ENCODE results near the gene TBRG4.

TBRG4 gene

DNA sequence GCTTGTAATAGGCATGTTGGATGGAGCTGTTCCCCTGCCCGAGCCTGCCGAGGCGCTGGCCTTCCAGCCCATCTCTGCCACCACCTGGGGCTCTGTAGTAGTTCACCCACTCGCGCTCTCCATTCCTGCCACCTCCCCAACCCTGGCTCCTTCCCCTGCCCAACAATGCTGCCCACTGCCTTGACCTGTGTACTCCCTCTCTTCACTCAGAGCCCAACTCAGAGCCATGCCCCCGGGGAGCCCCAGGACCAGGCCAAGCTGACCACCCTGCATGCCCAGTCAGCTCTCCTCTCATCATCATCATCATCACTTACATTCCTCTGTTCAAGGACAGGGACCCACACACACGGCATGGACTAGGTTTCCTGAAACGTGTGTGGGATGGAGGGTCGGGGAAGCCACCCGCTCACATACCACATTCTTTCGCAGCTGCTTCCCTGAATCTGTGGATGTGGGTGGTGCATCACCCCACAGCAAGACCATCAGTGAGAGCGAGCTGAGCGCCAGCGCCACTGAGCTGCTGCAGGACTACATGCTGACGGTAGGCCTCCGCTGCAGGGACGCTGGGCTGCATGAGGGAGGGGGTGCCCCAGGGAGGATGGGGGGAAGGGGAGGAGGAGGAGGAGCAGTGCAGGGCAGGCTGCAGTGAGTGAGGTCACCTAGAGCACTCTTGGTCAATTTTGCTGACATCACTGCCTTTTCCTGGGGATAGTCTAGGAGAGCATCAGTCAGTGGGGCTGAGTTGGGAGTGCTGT is 38.3 kb downstream of the TBRG4 start:
- no peak for DNase-seq

DNA sequence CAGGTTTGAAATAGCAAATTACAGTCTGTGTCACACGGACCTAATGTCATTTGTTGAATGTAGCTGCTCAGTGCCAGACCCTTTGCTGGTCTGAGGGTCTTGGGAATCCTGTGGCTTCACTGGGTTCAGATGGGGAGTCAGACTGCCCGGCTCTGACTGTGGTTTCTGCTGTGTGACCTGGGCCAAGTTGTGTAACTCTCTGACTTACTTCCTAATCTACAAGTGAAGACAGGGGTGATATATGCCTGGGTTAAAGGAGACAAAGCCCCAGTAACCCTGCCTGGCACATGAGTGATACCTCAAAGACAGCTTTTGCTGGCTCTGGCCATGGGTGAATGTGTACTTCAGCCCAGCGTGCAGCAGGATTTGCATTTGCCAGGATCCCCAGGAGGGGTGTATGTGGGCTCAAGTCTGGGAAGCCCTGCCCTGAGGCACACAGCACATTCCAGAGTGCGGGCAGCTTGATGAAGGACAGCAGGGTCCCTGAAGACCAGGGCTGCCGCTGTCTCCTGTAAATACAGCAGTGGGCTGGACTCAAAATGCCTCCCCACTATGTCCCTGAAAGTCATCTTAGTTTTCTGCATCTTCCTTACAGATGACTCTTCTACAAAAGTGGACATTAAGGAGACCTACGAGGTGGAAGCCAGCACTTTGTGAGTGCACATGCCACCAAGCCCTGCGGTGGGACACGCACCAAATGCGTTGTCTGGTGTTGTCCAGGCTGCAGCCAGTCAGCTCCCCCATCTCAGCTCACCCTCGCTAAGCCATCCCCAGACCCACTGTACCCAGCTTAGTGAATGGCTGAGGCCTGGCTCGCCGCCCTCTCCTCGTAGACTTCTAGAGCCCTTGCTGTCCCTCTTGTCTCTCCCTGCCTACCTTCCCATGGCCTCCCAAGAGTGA is 39.1 kb downstream of the TBRG4 start:
- no peak for DNase-seq

DNA sequence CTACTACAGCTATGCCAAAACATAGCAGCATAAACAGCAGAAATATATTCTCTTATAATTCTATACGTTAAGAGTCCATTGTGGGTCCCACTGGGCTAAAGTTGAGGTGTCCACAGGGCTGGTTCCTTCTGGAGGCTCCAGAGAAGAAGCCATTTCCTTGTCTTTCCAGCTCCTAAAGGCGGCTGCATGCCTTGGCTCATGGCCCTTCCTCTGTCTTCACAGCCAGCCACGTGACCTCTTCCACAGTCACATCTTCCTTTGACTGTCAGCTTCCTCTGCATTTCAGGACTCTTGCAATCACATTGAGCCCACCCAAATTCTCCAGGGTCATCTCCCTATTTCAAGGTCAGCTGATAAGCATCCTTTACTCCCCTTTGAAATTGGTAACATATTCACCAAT is 40.0 kb downstream of the TBRG4 start:
- no peak for DNase-seq

DNA sequence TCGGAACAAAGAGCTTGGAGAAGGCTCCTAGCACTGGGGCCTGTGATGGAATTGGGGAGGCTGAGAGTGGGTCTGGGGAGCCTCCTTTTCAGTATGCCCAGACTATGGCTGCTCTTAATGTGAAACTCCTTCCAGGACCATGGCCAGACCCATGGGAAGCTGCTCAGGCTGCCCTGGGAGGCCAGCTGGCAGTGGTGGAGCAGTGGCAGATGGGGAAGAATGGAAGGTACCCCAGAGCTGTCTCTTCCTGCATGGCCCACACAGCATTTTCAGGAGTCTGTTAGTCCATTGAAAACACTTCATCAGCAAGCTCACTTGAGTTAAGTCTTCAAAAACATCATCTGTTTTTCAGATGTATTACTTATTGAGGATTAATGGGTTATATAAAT is 41.2 kb downstream of the TBRG4 start:
- DNase-seq: no peak

DNA sequence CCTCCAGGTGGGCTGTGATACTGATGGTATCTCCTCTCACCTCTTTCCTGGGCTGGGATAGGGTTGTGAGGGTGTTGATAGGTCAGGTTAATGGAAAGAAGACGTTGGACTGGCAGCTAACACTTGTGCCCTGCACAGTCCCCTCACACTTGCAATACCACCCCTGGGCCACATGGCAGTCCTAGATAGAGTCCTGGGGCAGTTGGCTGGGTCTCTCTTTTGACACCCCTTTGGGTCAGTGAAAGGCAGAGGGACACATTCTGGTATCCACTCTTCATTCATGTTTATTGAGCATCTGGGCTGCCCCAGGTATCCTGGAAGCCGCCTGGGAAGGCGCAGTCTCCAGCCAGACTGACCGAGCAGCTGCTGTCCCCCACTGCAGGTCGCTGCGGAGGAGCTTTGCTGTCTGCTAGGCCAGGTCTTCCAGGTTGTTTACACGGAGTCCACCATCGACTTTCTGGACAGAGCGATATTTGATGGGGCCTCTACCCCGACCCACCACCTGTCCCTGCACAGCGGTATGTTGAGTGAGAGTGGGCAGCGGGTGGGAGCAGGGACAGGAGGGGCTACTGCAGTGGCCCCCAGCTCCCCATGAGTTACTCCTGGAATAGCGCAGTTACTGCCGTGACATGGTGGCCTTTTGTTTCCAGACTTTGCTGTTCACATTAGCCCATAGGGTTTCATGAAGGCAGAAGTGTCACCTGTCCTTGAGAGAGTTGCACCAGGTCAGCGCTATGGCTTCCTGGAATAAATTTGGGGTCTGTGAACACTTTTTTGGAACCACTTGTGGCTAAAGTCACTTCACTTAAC is 41.8 kb downstream of the TBRG4 start:
- no peak for DNase-seq

DNA sequence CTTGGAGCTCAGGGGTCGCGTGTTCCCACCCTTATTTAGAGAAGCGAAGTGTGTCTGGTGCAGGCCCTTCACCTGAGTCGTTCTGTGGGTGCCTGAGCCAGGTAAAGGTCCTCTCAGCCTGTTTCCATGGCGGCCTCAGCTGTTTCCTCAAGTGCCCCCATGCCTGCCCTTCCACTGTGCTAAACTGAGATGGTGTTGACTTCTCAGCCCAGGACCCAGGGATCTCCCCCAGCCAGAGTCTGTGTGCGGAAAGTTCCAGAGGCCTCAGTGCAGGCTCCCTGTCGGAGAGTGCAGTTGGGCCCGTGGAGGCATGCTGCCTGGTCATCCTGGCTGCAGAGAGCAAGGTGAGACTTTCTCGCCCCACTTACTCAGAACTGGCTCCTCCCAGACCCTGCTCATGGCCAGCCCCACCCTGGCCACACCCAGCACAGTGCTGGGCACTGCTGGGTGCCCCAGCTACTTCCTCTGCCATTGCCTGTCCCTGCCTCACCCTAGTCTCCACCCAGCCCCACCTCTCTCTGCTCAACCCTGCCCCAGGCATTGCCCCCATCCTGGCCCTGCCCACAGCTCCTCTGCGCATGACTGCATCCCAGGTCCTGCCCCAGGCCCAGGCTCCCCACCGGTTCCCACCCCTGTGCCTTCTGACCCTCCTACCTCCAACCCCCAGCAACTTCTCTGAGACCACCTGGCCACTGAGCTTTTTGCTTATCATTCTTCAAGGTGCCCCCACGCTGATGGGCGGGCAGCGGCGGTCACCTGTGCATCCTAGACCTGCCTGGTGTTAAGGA is 43.1 kb downstream of the TBRG4 start:
- no peak for DNase-seq

DNA sequence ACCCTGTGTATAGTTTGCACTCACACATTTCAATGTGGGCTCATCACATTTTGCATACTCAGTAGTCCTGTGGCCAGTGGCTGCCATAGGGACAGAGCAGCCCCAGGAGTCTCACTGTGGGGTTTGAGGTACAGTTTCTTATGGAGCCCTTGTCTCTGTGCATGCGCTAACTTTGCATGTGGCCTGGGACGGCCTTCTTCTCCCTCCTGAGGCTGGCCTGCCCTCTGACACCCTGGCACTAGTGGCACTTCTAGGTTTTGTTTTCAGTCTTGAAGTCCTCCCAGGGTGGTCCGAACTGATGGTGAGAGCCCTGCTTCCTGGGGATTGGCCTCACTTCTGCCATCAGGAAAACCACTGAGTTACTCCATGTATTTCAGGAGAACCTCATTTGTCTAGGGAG is 43.9 kb downstream of the TBRG4 start:
- DNase-seq: no peak

DNA sequence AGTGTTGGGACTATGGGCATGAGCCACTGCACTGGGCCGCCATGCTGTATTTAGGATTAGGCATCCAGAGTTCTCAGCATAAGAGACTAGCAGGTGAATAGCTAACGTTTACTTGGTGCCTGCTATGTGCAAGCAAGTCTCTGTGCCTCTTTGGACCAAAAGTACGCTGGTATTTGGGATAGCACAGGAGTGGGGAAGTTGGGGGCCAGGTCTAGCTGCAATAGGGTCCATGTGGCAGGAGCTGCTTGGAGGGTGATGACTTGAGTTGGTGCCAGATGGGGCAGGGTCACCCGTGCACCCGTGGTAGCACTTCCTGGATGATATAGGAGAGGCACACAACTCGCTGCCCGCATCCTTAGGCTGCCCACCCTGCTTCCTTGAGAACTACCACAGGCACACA is 45.1 kb downstream of the TBRG4 start:
- DNase-seq: no peak

DNA sequence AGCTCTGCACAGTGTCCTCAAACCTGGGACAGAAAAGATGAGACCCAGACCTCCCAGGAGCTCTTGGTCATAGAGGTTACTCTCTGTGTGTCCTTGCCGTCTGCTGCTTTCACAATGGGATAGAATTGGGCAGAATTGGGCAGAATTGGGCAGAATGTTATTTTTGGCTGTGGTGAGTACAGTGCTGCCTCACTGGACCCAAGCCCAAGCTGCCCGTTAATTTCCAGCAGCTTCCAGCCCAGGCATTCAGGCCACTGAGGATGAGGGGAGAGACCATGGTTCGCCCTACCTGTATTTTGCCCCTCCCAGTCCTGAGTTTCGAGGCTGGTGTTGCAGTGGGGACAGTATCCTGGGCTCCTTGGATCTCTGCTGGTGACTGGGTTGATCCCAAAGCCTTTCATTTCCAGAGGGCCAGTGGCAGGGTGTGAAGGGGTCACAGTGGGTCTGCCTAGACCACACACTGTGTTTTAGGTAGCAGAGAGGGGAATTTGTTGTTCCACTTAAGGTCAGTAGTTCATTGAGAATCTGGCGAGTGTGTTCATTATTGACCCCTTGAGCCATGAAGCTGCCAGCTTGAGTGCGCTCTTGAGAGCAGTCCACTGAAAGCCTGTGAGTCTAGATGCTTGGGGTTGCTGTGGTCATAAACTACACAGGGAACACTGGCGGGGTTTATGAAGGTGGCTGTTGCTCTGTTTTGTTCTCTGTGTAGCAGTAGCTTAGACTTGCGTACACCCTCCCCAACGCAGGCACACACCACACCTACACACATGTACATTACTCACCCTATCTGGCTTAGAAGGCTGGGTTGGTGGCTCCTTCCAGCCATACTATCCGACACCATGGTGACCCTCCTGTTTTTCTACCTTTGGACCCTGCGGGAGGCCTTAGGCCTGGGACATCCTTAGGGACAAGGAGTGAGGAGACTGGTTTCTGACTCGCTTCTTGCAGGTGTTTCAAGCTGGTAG is 46.2 kb downstream of the TBRG4 start:
- DNase-seq: no peak

DNA sequence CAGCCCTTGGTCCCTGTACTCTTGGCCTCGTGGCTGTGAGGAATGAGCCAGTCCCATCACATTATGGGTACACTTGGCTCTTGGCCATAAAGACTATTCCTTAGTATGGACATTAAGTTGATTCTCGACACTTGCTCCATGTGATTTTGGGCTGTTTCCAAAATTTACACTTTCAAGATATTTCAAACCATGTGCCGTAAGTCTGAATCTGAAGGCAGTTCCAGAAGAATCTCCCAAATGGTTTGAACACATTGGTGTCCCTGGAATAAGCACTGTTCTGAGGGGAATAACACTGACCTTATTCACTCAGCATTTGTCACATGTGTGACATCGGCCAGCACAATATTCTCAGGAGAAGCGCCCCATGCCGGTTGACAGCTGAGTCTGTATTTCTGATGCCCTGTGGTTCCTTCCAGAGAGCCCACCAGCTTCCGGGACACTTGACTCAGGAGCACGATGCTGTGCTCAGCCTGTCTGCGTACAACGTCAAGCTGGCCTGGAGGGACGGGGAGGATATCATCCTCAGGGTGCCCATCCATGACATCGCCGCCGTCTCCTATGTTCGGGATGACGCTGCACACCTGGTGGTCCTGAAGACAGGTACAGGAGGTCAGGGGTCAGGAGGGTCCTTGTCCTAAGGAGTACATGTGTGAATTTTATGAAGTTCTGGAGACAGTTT is 47.3 kb downstream of the TBRG4 start:
- DNase-seq: no peak

DNA sequence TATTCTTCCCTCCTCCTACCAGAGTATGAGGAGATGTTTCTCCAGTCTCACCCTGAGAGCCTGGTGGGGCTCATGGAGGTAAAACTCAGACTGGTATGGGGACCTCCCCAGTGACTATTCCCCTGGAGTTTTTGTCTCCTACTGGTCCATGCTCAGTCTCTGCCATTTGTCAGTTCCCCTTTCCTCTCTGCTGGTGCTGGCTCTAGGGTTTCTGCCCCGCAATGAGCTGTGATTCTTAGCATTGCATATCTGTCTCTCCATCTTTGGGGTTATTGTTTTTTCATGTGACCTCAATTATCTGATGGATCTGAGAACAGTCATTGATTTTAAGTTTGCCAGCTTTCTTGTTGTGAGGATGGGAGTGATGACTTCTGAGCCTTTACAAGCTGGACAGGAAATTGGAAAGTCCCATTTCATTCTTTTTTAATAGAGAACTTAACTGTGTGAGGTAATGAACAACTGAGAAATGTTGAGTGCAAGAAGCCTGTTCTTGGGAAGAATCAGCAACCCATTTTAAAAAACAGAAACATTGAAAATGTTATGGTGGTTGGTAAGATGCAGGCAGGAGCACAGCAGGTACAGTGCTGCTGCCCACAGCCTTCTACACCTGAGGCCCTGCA is 49.6 kb downstream of the TBRG4 start:
- DNase-seq: no peak

DNA sequence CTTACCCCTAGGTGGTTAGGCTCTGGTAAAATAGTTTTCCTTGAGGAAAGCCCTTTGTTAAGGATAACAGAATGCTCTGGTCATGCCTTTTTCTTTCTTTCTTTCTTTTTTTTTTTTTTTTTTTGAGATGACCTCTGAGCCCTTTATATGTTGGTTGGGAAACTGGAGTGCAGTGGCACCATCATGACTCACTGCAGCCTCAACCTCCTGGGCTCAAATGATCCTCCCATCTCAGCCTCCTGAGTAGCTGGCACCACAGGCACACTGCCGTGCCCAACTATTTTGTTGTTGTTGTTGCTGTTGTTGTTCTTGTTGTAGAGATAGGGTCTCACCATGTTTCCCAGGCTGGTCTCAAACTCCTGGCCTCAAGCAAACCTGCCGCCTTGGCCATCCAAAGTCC is 50.1 kb downstream of the TBRG4 start:
- DNase-seq: no peak

DNA sequence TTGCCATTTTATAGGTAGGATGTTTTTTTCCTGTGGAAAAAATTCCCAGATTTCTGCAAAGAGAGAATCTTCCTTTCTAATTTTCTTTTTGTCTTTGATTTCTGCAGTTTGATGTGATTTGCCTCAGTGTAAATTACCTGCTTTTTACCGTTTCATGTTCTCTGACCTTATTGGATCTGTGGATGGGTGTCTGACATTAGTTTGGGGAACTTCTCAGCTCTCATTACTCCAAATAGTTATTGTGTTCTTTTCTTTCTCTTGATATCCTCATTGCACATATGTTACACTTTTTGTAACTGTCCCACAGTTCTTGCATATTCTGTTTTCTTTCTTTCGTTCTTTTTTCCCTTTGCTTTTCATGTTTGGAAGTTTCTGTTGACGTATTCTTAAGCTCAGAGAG is 51.2 kb downstream of the TBRG4 start:
- no peak for DNase-seq

DNA sequence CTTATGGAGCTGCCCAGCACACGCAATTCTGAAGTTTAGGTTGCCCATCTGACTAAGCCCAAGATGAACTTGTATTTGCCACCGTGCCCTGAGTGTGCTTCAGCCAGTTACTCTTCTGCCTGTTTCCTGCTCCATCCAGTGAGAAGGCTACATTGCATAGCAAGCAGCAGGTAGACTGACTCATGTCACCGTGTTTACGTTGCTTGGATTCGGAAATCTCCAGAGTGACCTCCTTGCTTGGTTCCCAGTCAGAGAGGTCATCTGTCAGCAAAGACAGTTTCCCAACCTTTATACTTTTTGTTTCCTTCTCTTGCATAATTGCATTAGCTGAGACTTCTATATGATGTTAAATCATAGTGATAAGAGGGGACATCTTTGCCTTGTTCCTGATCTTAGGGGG is 53.6 kb downstream of the TBRG4 start:
- DNase-seq: no peak

DNA sequence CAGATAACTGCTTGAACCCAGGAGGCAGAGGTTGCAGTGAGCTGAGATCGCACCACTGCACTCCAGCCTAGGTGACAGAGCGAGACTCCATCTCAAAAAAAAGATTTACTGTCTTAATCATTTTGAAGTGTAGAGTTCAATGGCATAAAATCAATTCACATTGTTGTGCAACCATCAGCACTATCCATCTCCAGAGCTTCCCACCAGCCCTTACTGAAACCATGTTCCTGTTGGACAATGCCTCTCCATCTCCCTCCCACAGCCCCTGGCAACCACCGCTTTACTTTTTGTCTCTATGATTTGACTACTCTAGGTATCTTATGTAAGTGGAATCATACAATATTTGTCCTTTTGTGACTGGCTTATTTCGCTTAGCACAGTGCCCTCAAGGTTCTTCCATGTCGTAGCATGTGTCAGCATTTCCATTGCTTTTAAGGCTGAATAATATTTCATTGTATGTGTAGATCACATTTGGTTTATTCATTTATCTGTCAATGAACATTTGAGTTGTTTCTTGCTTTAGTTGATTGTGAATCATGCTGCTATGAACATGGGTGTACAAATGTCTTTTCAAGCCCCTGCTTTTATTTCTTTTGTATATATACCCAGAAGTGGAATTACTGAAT is 55.8 kb downstream of the TBRG4 start:
- DNase-seq: no peak

DNA sequence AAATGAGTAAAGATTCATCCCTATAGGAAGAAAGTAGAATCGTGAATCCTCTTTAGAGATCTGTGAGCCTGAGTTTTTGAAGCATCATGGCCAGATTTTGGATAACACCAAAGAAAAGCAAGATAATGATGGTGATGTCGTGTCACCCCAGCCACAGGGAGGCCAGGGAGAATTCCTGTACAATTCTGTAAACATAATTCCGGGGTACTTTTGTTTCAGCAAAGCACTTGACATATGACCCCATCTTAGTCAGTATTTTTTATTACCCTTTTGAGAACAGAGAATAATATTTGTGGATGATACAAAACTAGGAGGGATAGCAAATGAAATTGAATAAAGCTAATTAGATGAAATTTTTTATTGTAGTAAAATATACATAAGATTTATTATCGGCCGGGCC is 56.5 kb downstream of the TBRG4 start:
- DNase-seq: no peak

DNA sequence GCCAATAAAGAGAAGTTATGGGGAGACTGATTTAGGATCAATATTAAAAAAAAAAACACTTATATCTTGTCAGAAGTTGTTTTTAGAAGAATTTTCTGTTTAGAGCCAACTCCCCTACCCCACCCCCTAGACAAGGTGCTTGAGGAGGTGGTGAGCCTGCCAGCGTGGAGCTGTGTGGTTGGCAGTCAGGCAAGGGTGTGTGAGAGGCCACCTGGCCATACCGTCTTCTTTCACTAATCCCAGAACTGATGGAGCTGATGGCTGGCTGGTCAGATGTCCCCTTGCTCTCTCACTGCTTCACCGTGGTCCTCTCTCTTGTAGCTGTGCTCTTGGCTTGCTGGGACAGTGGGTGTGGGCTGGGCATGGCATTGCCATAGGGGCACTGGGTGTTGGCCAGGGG is 57.1 kb downstream of the TBRG4 start:
- no peak for DNase-seq

DNA sequence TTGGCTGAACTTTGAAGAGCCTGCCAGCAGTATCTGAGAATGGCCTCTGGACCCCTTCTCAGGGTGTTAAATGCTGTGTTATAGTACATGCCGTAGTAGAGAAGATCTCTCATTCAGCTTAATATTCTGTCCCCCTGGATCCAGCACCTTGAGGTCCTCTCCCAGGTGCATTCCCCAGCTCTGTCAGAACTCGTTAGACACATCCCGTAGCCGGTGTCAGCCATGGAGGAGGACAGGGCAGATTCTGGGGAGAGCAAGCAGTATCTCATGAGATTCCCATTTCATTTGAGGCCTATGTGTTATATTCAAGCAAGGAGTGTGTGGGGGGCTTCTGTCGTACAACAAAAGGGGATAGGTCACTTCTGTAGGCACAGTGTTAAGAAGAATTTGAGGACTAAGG is 57.6 kb downstream of the TBRG4 start:
- DNase-seq: no peak

DNA sequence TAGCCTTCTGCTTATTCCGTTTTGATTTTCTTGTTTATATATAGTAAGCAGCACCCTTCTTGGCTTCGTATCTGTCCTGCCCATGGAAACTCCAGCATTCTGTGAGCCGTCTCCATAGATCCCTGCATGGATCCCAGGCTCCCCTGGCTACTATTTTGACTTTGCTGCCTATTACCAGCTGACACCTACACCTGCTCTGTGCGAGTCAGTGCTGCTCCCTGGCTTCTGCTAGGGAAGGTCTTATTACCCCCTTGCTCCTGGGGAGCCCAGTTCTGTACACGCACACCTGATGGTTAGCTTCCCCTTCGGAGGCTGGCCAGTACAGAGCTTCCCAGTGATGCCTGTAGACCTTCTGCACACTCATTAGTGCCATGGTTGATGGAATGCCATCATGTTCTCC is 58.1 kb downstream of the TBRG4 start:
- no peak for DNase-seq

DNA sequence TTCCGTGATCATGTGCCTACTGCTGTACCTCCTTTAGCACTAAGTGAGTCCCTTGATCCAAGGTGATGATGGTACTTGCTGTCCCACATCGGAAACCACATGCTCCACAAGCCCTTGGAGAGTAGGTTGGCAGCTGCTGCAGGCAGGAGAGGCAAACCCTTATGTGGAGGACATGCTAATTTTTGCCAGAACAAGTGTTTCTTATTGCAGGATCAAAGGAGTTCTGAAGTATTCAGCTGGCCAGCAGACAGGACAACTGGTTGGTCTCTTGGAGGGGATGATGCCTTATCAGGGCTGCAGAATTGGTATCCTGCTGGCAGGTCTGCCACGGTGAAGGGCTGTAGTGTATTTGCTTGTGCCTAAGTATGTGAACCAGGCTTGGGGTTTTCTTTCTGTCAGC is 59.5 kb downstream of the TBRG4 start:
- no peak for DNase-seq
